SK-N-SH (cell line): Measurements from ENCODE around the gene TMEM126A. TPM values are rescaled to one million over a fixed set of nuclear protein-coding genes. Genes with fewer than 3 reads are reported as not detected.
A peak's percentile ranks its signal among the peaks of the same experiment; 100 is the strongest.

Experiments used
- CTCF ChIA-PET: fragments of 300-600, 350-600 bp; formaldehyde crosslinking; extraction: SDS; loops from one replicate; lab custom pipeline; 2021; lab: Yijun Ruan, JAX
- POLR2A ChIA-PET: fragments of 350-600 bp; sonication (Branson Sonifier 250); formaldehyde crosslinking; extraction: SDS; loops from one replicate; lab custom pipeline; 2020; ENCODE audit warnings: antibody characterized with exemption, inconsistent platforms; lab: Yijun Ruan, JAX
- DNase-seq: peaks from one replicate; pipeline ENCODE4 v3.0.0; 2012
- H2AFZ ChIP-seq: fragments of 200-600 bp; sonication (generic); 2 replicates; pipeline ENCODE4 v1.8.1; 2016; ENCODE audit warnings: antibody characterized with exemption, mild to moderate bottlenecking, low read depth
- H3F3A ChIP-seq: fragments of 200-600 bp; sonication (generic); replicated peaks from 2 replicates; pipeline ENCODE3; 2016; ENCODE audit warnings: antibody characterized with exemption, mild to moderate bottlenecking; ENCODE audit not compliant: insufficient read depth
- H3K27ac ChIP-seq, 2 experiments: fragments of 200-500 bp in 1 of 2; fragments of 200-600 bp in 1 of 2; sonication (Bioruptor generic) in 1 of 2; sonication (generic), shearing (Covaris generic) in 1 of 2; 2 replicates each; pipeline versions ENCODE4 v1.5.1 to v1.6.1; 2014 to 2016; ENCODE audit warnings: low read depth in 2 of 2, inconsistent platforms in 1 of 2, low read length in 1 of 2, mild to moderate bottlenecking in 1 of 2, mixed read lengths in 1 of 2
- H3K27me3 ChIP-seq: fragments of 200-600 bp; sonication (generic), shearing (Covaris generic); 2 replicates; pipeline ENCODE4 v1.6.1; 2016; ENCODE audit warnings: mixed run types; ENCODE audit not compliant: insufficient read depth
- H3K36me3 ChIP-seq, 2 experiments: fragments of 200-500 bp in 1 of 2; fragments of 200-600 bp in 1 of 2; sonication (Bioruptor generic) in 1 of 2; sonication (generic) in 1 of 2; replicated peaks in 1 of 2; 2 replicates each; pipeline versions ENCODE3 to v1.5.1; 2014 to 2016; ENCODE audit warnings: low read length in 1 of 2, mild to moderate bottlenecking in 1 of 2; ENCODE audit not compliant: insufficient read depth in 2 of 2, control insufficient read depth in 1 of 2
- H3K4me1 ChIP-seq, 2 experiments: fragments of 200-500 bp in 1 of 2; fragments of 200-600 bp in 1 of 2; sonication (Bioruptor generic) in 1 of 2; sonication (generic), shearing (Covaris generic) in 1 of 2; 2 replicates each; pipeline versions ENCODE4 v1.5.1 to v1.6.1; 2014 to 2016; ENCODE audit warnings: low read depth in 1 of 2, low read length in 1 of 2, mixed run types in 1 of 2; ENCODE audit not compliant: insufficient read depth in 2 of 2, control insufficient read depth in 1 of 2
- H3K4me2 ChIP-seq: fragments of 200-600 bp; sonication (generic), shearing (Covaris generic); 2 replicates; pipeline ENCODE4 v1.6.1; 2017; ENCODE audit warnings: mixed run types
- H3K4me3 ChIP-seq, 2 experiments: fragments of 200-500 bp in 1 of 2; fragments of 200-600 bp in 1 of 2; sonication (Bioruptor generic) in 1 of 2; sonication (generic), shearing (Covaris generic) in 1 of 2; 2 replicates each; pipeline versions ENCODE4 v1.5.1 to v1.8.1; 2014 to 2016; ENCODE audit warnings: low read depth in 2 of 2, inconsistent platforms in 1 of 2, low read length in 1 of 2, mild to moderate bottlenecking in 1 of 2, mixed read lengths in 1 of 2, moderate library complexity in 1 of 2
- H3K79me2 ChIP-seq: fragments of 200-600 bp; sonication (generic); 2 replicates; pipeline ENCODE4 v1.8.1; 2017; ENCODE audit warnings: mild to moderate bottlenecking; ENCODE audit not compliant: insufficient read depth
- H3K9ac ChIP-seq: fragments of 200-600 bp; sonication (generic); 2 replicates; pipeline ENCODE4 v1.6.1; 2017; ENCODE audit warnings: mixed run types
- H3K9me2 ChIP-seq: fragments of 200-600 bp; sonication (generic); 2 replicates; pipeline ENCODE4 v1.6.1; 2017; ENCODE audit warnings: mixed run types
- H3K9me3 ChIP-seq: fragments of 200-600 bp; sonication (generic); 2 replicates; pipeline ENCODE4 v1.6.1; 2017; ENCODE audit warnings: mixed run types, mild to moderate bottlenecking, moderate library complexity
- H4K20me1 ChIP-seq: fragments of 200-600 bp; sonication (generic); 2 replicates; pipeline ENCODE4 v1.6.1; 2017; ENCODE audit warnings: mild to moderate bottlenecking, mixed run types; ENCODE audit not compliant: insufficient read depth
- CHD2 ChIP-seq: fragments of 150-350 bp; IDR thresholded peaks from 2 replicates; pipeline ENCODE4 v1.6.1; 2018; ENCODE audit warnings: low read length; ENCODE audit not compliant: partially characterized antibody
- CTCF ChIP-seq: fragments of 200-600 bp; sonication (generic); IDR thresholded peaks from 2 replicates; pipeline ENCODE4 v1.6.1; 2017; ENCODE audit warnings: antibody characterized with exemption, mild to moderate bottlenecking, moderate library complexity
- EP300 ChIP-seq, 2 experiments: IDR thresholded peaks; 2 replicates each; pipeline versions ENCODE4 v1.4.0 to v1.6.1; 2012; ENCODE audit warnings: borderline replicate concordance in 1 of 2, low read depth in 1 of 2, low read length in 1 of 2
- EZH2phosphoT487 ChIP-seq: fragments of 200-600 bp; sonication (generic); IDR thresholded peaks from 2 replicates; pipeline ENCODE4 v1.6.1; 2017; ENCODE audit warnings: low read depth, mixed run types, mild to moderate bottlenecking, antibody characterized with exemption, moderate library complexity, borderline replicate concordance
- FOXJ3 ChIP-seq: sonication (generic); formaldehyde crosslinking; IDR thresholded peaks from 2 replicates; pipeline ENCODE4 v1.5.1; 2020; ENCODE audit warnings: mild to moderate bottlenecking, missing genetic modification reagents
- FOXM1 ChIP-seq: IDR thresholded peaks from 2 replicates; pipeline ENCODE4 v1.4.0; 2012; ENCODE audit warnings: low read depth, mild to moderate bottlenecking
- GABPA ChIP-seq: IDR thresholded peaks from 2 replicates; pipeline ENCODE4 v1.4.0; 2012; ENCODE audit warnings: low read depth, mild to moderate bottlenecking
- JUND ChIP-seq: IDR thresholded peaks from 2 replicates; pipeline ENCODE4 v1.4.0; 2012
- MEF2A ChIP-seq: IDR thresholded peaks from 2 replicates; pipeline ENCODE4 v1.4.0; 2012; ENCODE audit warnings: low read depth, borderline replicate concordance
- MXI1 ChIP-seq: IDR thresholded peaks from 2 replicates; pipeline ENCODE4 v1.6.1; 2012; ENCODE audit warnings: mild to moderate bottlenecking, low read depth, low read length, improper control_type of control experiment
- NRF1 ChIP-seq: IDR thresholded peaks from 2 replicates; pipeline ENCODE4 v1.6.1; 2012; ENCODE audit warnings: low read depth, mild to moderate bottlenecking, low read length
- RAD21 ChIP-seq: IDR thresholded peaks from 2 replicates; pipeline ENCODE4 v1.6.1; 2012; ENCODE audit warnings: mild to moderate bottlenecking, low read length
- RCOR1 ChIP-seq: fragments of 150-350 bp; IDR thresholded peaks from 2 replicates; pipeline ENCODE4 v1.6.1; 2017; ENCODE audit warnings: antibody characterized with exemption, low read length
- RFX5 ChIP-seq: IDR thresholded peaks from 2 replicates; pipeline ENCODE4 v1.6.1; 2012; ENCODE audit warnings: mild to moderate bottlenecking, improper control_type of control experiment, low read length
- SIN3A ChIP-seq: IDR thresholded peaks from 2 replicates; pipeline ENCODE4 v1.6.1; 2012; ENCODE audit warnings: low read depth, mild to moderate bottlenecking, low read length, moderate library complexity, borderline replicate concordance
- TCF12 ChIP-seq: IDR thresholded peaks from 2 replicates; pipeline ENCODE4 v1.4.0; 2012
- YY1 ChIP-seq: IDR thresholded peaks from 2 replicates; pipeline ENCODE4 v1.4.0; 2012; ENCODE audit warnings: low read depth, mild to moderate bottlenecking
- WGBS: methylation state at CpG from one replicate; pipeline ENCODE4 v1.1.6; 2017; ENCODE audit warnings: low lambda C conversion rate; 5-methylcytosine and 5-hydroxymethylcytosine counted together
- polyA plus RNA-seq, 3 experiments: library from polyadenylated mRNA; depleted of rRNA; stranded (reverse); fragments of >200 nt; gene quantifications; 2 replicates each; pipeline ENCODE4 v1.2.3, GENCODE V29; 2012
- TF ChIP-seq, protein P1 (sequence below): fragments of 150-350 bp; IDR thresholded peaks from 2 replicates; pipeline ENCODE4 v1.6.1; 2017; ENCODE audit warnings: antibody characterized with exemption, low read length, low read depth, borderline replicate concordance
- TF ChIP-seq, protein P2 (sequence below): IDR thresholded peaks from 2 replicates; pipeline ENCODE4 v1.6.1; 2012; ENCODE audit warnings: mild to moderate bottlenecking, low read depth, low read length, moderate library complexity
- TF ChIP-seq, protein P3 (sequence below): IDR thresholded peaks from 2 replicates; pipeline ENCODE4 v1.4.0; 2012; ENCODE audit warnings: low read depth, borderline replicate concordance
- TF ChIP-seq, protein P4 (sequence below): IDR thresholded peaks from 2 replicates; pipeline ENCODE4; 2012

The TMEM126A gene
- polyA plus RNA-seq, 1 of the 3 experiments (the other 2 are of a cell fraction), result 30.5 TPM

- H3F3A ChIP-seq, result no peaks in the 10 kb centered on the region
- H3K4me1 ChIP-seq, result peaks cover 0 to 3% of the 10 kb centered on the region in 2 experiments; a peak in 3 of 4 replicates
- no peaks in the 10 kb centered on the region for H4K20me1 ChIP-seq
- peak within 1 kb of the TSS; percentile 67 for H3K9ac ChIP-seq
- DNase-seq, result peak; percentile 84
- no peaks in the 10 kb centered on the region for H3K9me3 ChIP-seq
- peak within 1 kb of the TSS; percentile 78 for H2AFZ ChIP-seq
- POLR2A ChIA-PET, result interaction anchor here (0.7 to 2.0 kb wide), 4 partner anchors 19 to 36 kb away, joined by 3 to 16 read pairs (median 10); partner anchors contain the start of genes CREBZF and TMEM126A
- CTCF ChIA-PET, result interaction anchor here (1.0 to 1.8 kb wide), 3 partner anchors 32 to 227 kb away, joined by 3 to 4 read pairs (median 3); partner anchors contain the start of gene CCDC83
- H3K36me3 ChIP-seq, result peaks cover 10 to 11% of the 10 kb centered on the region in 2 experiments
- peak within 1 kb of the TSS; percentile 68 to 84 for H3K27ac ChIP-seq
- H3K4me2 ChIP-seq, result peak within 1 kb of the TSS; percentile 82
- peak within 1 kb of the TSS; percentile 72 to 87 for H3K4me3 ChIP-seq
- no peaks in the 10 kb centered on the region for H3K27me3 ChIP-seq
- peaks cover 44% of the 10 kb centered on the region for H3K79me2 ChIP-seq
- no peaks in the 10 kb centered on the region for H3K9me2 ChIP-seq
- WGBS, result under 1% methylated on average over 37 of the region's 41 CpGs
- TF ChIP-seq, protein P1, sequence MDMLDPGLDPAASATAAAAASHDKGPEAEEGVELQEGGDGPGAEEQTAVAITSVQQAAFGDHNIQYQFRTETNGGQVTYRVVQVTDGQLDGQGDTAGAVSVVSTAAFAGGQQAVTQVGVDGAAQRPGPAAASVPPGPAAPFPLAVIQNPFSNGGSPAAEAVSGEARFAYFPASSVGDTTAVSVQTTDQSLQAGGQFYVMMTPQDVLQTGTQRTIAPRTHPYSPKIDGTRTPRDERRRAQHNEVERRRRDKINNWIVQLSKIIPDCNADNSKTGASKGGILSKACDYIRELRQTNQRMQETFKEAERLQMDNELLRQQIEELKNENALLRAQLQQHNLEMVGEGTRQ, result peak; percentile 73
- TF ChIP-seq MXI1 (peak; percentile 62), CHD2 (no peak), RAD21 (no peak), TCF12 (no peak; the same call in 1 of the 2 replicates), RFX5 (no peak), YY1 (peak; percentile 91), JUND (no peak), CTCF (no peak), FOXJ3 (CRISPR knock-in tag) (no peak), RCOR1 (peak; percentile 44; the same call in 1 of the 2 replicates), EZH2phosphoT487 (no peak), SIN3A (peak; percentile 37; the same call in 1 of the 2 replicates), NRF1 (no peak), FOXM1 (no peak), EP300 (IDR thresholded peaks at IDR 0.05; ENCODE audit: borderline replicate concordance in 1 of 2, low read depth in 1 of 2, low read length in 1 of 2) (no peak; a peak in 1 of 4 replicates), MEF2A (no peak), GABPA (peak; percentile 48)
- TF ChIP-seq, protein P2, sequence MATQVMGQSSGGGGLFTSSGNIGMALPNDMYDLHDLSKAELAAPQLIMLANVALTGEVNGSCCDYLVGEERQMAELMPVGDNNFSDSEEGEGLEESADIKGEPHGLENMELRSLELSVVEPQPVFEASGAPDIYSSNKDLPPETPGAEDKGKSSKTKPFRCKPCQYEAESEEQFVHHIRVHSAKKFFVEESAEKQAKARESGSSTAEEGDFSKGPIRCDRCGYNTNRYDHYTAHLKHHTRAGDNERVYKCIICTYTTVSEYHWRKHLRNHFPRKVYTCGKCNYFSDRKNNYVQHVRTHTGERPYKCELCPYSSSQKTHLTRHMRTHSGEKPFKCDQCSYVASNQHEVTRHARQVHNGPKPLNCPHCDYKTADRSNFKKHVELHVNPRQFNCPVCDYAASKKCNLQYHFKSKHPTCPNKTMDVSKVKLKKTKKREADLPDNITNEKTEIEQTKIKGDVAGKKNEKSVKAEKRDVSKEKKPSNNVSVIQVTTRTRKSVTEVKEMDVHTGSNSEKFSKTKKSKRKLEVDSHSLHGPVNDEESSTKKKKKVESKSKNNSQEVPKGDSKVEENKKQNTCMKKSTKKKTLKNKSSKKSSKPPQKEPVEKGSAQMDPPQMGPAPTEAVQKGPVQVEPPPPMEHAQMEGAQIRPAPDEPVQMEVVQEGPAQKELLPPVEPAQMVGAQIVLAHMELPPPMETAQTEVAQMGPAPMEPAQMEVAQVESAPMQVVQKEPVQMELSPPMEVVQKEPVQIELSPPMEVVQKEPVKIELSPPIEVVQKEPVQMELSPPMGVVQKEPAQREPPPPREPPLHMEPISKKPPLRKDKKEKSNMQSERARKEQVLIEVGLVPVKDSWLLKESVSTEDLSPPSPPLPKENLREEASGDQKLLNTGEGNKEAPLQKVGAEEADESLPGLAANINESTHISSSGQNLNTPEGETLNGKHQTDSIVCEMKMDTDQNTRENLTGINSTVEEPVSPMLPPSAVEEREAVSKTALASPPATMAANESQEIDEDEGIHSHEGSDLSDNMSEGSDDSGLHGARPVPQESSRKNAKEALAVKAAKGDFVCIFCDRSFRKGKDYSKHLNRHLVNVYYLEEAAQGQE, result 0 out of 2 replicates have a peak, but pooled peaks have one; percentile 28
- TF ChIP-seq, protein P3, sequence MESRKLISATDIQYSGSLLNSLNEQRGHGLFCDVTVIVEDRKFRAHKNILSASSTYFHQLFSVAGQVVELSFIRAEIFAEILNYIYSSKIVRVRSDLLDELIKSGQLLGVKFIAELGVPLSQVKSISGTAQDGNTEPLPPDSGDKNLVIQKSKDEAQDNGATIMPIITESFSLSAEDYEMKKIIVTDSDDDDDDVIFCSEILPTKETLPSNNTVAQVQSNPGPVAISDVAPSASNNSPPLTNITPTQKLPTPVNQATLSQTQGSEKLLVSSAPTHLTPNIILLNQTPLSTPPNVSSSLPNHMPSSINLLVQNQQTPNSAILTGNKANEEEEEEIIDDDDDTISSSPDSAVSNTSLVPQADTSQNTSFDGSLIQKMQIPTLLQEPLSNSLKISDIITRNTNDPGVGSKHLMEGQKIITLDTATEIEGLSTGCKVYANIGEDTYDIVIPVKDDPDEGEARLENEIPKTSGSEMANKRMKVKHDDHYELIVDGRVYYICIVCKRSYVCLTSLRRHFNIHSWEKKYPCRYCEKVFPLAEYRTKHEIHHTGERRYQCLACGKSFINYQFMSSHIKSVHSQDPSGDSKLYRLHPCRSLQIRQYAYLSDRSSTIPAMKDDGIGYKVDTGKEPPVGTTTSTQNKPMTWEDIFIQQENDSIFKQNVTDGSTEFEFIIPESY, result no peak
- TF ChIP-seq, protein P4, sequence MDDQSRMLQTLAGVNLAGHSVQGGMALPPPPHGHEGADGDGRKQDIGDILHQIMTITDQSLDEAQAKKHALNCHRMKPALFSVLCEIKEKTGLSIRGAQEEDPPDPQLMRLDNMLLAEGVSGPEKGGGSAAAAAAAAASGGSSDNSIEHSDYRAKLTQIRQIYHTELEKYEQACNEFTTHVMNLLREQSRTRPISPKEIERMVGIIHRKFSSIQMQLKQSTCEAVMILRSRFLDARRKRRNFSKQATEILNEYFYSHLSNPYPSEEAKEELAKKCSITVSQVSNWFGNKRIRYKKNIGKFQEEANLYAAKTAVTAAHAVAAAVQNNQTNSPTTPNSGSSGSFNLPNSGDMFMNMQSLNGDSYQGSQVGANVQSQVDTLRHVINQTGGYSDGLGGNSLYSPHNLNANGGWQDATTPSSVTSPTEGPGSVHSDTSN, result peak; percentile 94
These were observed 19.6 kb upstream of the TMEM126A start, which contains the start of gene TMEM126B for GRCh38 chr11:85627998-85628770. Gene TMEM126B, plus strand, starts transcription at chr11:85628593. Its CDS starts 15 bp downstream, at chr11:85628608.
